ENCODE data around the gene ARL13B.

- TF ChIP-seq CTCF (IDR thresholded peaks at IDR 0.05; ENCODE audit: low read length): no peak
- TF ChIP-seq EZH2 (IDR thresholded peaks at IDR 0.05; ENCODE audit: borderline replicate concordance, low read length): no peak
Measured at GRCh38 chr3:93981649-93982048, 1.7 kb downstream of the ARL13B start.
